HCT116 (cell line): ENCODE data around the gene NGEF. TPM values are rescaled to one million over a fixed set of nuclear protein-coding genes. Genes with fewer than 3 reads are reported as not detected.

ENCODE experiments used
- ATAC-seq: fragments of 200-7000 bp; cut with Tn5 transposase; 2 replicates; pipeline ENCODE4 v1.9.1; 2020; ENCODE audit warnings: mild to moderate bottlenecking, moderate library complexity
- BruUV-seq: library from RNA; stranded (reverse); fragments of 400-500 nt; replicated peaks from 2 replicates; lab custom pipeline; 2021; lab: Mats Ljungman, UMichigan
- CTCF ChIA-PET: fragments of 300-600 bp; sonication (Branson Sonifier 250); formaldehyde crosslinking; loops from one replicate; lab custom pipeline; 2021; ENCODE audit warnings: antibody characterized with exemption; lab: Charles Lee
- POLR2A ChIA-PET: fragments of 300-600, 350-600 bp; sonication (Branson Sonifier 250); formaldehyde crosslinking; loops from one replicate; lab custom pipeline; 2021; ENCODE audit warnings: antibody characterized with exemption; lab: Charles Lee
- RAD21 ChIA-PET, 2 experiments: fragments of 300-600 bp; sonication (Branson Sonifier 250); formaldehyde crosslinking; loops; one replicate each; lab custom pipeline; 2023; ENCODE audit warnings: low total read pairs in 2 of 2; ENCODE audit not compliant: uncharacterized antibody in 2 of 2, unreplicated experiment in 2 of 2, low non-redundant PET in 1 of 2; lab: Charles Lee
- DNase-seq: peaks from one replicate; pipeline ENCODE4 v3.0.0-alpha.2; 2010; ENCODE audit warnings: low read depth, low spot score
- H2AFZ ChIP-seq: fragments of 200-600 bp; shearing (Covaris generic), sonication (generic); 2 replicates; pipeline ENCODE4 v1.6.1; 2017; ENCODE audit warnings: low read depth, mixed run types, mixed read lengths, antibody characterized with exemption, low read length; ENCODE audit not compliant: poor library complexity, severe bottlenecking
- H3K27ac ChIP-seq: 2 replicates; pipeline ENCODE4 v1.5.1; 2012; ENCODE audit warnings: low read depth, low read length
- H3K27me3 ChIP-seq: fragments of 200-600 bp; sonication (generic); 2 replicates; pipeline ENCODE4 v1.6.1; 2016; ENCODE audit warnings: mixed run types, low read length, mixed read lengths; ENCODE audit not compliant: insufficient read depth
- H3K36me3 ChIP-seq, 2 experiments: fragments of 200-500 bp in 1 of 2; fragments of 200-600 bp in 1 of 2; sonication (Bioruptor generic) in 1 of 2; sonication (generic) in 1 of 2; 2 replicates each; pipeline versions ENCODE4 v1.5.1 to v1.6.1; 2014 to 2016; ENCODE audit warnings: low read length in 2 of 2, inconsistent platforms in 1 of 2, mixed read lengths in 1 of 2, mixed run types in 1 of 2; ENCODE audit not compliant: insufficient read depth in 2 of 2, control insufficient read depth in 1 of 2
- H3K4me1 ChIP-seq, 2 experiments: fragments of 200-600 bp in 1 of 2; sonication (generic) in 1 of 2; 2 replicates each; pipeline versions ENCODE4 v1.5.1 to v1.6.1; 2012 to 2017; ENCODE audit warnings: low read length in 2 of 2, inconsistent platforms in 1 of 2, mild to moderate bottlenecking in 1 of 2, mixed read lengths in 1 of 2, mixed run types in 1 of 2, moderate library complexity in 1 of 2; ENCODE audit not compliant: insufficient read depth in 2 of 2, control insufficient read depth in 1 of 2
- H3K4me2 ChIP-seq: fragments of 200-600 bp; sonication (generic); 2 replicates; pipeline ENCODE4 v1.6.1; 2017; ENCODE audit warnings: mixed run types, low read length, mixed read lengths
- H3K4me3 ChIP-seq, 2 experiments: fragments of 200-600 bp in 1 of 2; sonication (generic) in 1 of 2; replicated peaks in 1 of 2; 2 replicates each; pipeline ENCODE4 v1.5.1; 2011 to 2016; ENCODE audit warnings: low read length in 2 of 2, control low read depth in 1 of 2, low read depth in 1 of 2, mild to moderate bottlenecking in 1 of 2, mixed read lengths in 1 of 2, mixed run types in 1 of 2
- H3K79me2 ChIP-seq: fragments of 200-600 bp; sonication (generic); 2 replicates; pipeline ENCODE4 v1.6.1; 2017; ENCODE audit warnings: mild to moderate bottlenecking, mixed run types, low read length, moderate library complexity, mixed read lengths; ENCODE audit not compliant: insufficient read depth
- H3K9ac ChIP-seq: fragments of 200-600 bp; sonication (generic); 2 replicates; pipeline ENCODE4 v1.6.1; 2016; ENCODE audit warnings: low read length, mixed read lengths
- H3K9me2 ChIP-seq: fragments of 200-600 bp; sonication (generic), shearing (Covaris generic); 2 replicates; pipeline ENCODE4 v1.6.1; 2017; ENCODE audit warnings: mixed run types, mild to moderate bottlenecking, moderate library complexity; ENCODE audit not compliant: insufficient read depth
- H3K9me3 ChIP-seq, 2 experiments: fragments of 200-500 bp in 1 of 2; fragments of 200-600 bp in 1 of 2; sonication (Bioruptor generic) in 1 of 2; sonication (generic) in 1 of 2; 2 replicates each; pipeline ENCODE4 v1.6.1; 2014 to 2017; ENCODE audit warnings: low read length in 2 of 2, mixed read lengths in 2 of 2, inconsistent platforms in 1 of 2, low read depth in 1 of 2, mild to moderate bottlenecking in 1 of 2, mixed run types in 1 of 2, moderate library complexity in 1 of 2; ENCODE audit not compliant: control insufficient read depth in 1 of 2, insufficient read depth in 1 of 2
- H4K20me1 ChIP-seq: fragments of 200-600 bp; sonication (generic), shearing (Covaris generic); 2 replicates; pipeline ENCODE4 v1.6.1; 2017; ENCODE audit warnings: mixed run types, mild to moderate bottlenecking, moderate library complexity; ENCODE audit not compliant: insufficient read depth
- CBX3 ChIP-seq: IDR thresholded peaks from 2 replicates; pipeline ENCODE4 v1.6.1; 2012; ENCODE audit warnings: low read depth
- EGR1 ChIP-seq: IDR thresholded peaks from 2 replicates; pipeline ENCODE4 v1.6.1; 2012; ENCODE audit warnings: low read depth
- EZH2 ChIP-seq: fragments of 200-600 bp; sonication (generic); IDR thresholded peaks from 2 replicates; pipeline ENCODE4 v1.6.1; 2017; ENCODE audit warnings: antibody characterized with exemption, mixed run types
- POLR2AphosphoS5 ChIP-seq: IDR thresholded peaks from 2 replicates; pipeline ENCODE4 v1.6.1; 2011; ENCODE audit warnings: mild to moderate bottlenecking, low read depth, low read length, moderate library complexity
- ZFX ChIP-seq: fragments of 450-650 bp; IDR thresholded peaks from 2 replicates; pipeline ENCODE4 v1.6.1; 2017
- intact Hi-C: fragments of 100-400 bp; cut with micrococcal nuclease; formaldehyde crosslinking; loops from 2 replicates; pipeline ENCODE4 v1.10.0; 2022
- total RNA-seq: library from RNA; stranded (reverse); gene quantifications from one replicate; pipeline ENCODE4 v1.2.1, GENCODE V29; 2021; ENCODE audit not compliant: unreplicated experiment
- TF ChIP-seq, protein P1 (sequence below): IDR thresholded peaks from 2 replicates; pipeline ENCODE4 v1.6.1; 2012; ENCODE audit warnings: low read depth
- TF ChIP-seq, protein P2 (sequence below), 3 experiments: fragments of 200-600 bp in 1 of 3; sonication (generic) in 1 of 3; IDR thresholded peaks in 2 of 3; conservative IDR thresholded peaks in 1 of 3; 2 replicates each; pipeline ENCODE4 v1.5.1; 2012 to 2017; ENCODE audit warnings: low read depth in 2 of 3, low read length in 2 of 3, antibody characterized with exemption in 1 of 3, borderline replicate concordance in 1 of 3, control low read depth in 1 of 3, mild to moderate bottlenecking in 1 of 3, mixed read lengths in 1 of 3, mixed run types in 1 of 3, moderate library complexity in 1 of 3; ENCODE audit not compliant: insufficient read depth in 1 of 3

NGEF gene
- total RNA-seq, 1 experiment from 2014 or later: 12.6 TPM

DNA sequence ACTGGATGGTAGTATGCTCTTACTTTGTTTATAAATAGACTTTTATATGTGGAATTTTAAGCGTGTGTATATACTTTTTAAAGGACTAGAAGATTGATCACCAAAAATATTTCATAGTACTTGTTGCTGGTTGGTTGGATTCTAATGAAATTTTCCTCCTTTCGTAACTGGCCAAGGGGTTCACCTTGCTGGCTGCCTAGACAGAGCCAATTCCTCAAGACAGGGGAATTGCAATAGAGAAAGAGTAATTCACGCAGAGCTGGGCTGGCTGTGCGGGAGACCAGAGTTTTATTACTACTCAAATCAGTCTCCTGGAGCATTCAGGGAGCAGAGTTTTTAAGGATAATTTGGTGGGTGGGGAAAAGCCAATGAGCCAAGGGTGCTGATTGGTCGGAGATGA lies 72.3 kb downstream of the NGEF start:
- Histone ChIP-seq H3K9ac (no peak overlapping the region), H3K9me3 (0 out of 4 replicates have a peak, but pooled peaks cover 0 to 3% of the 10 kb centered on the region in 2 experiments), H3K36me3 (no peaks in the 10 kb centered on the region), H3K79me2 (no peaks in the 10 kb centered on the region), H2AFZ (no peak overlapping the region), H3K27me3 (no peaks in the 10 kb centered on the region), H3K4me3 (no peak overlapping the region), H3K4me1 (peaks cover 0 to 7% of the 10 kb centered on the region in 2 experiments; a peak in 1 of 4 replicates), H3K27ac (no peak overlapping the region), H3K9me2 (no peaks in the 10 kb centered on the region), H4K20me1 (no peaks in the 10 kb centered on the region), H3K4me2 (no peak overlapping the region)
- ATAC-seq (no peak), DNase-seq (no peak)
- intact Hi-C loops: no loop called here
- TF ChIP-seq POLR2AphosphoS5 (no peak), CBX3 (peak; percentile 19; the same call in 1 of the 2 replicates)
- ChIA-PET POLR2A (no interaction called here), RAD21 (no interaction called here), CTCF (no interaction called here)
- no TSS peak for BruUV-seq

GRCh38 chr2:232937278-232937906 lies 75.7 kb downstream of the NGEF start:
- H3K4me2 ChIP-seq: no peak overlapping the region
- H3K4me3 ChIP-seq: no peak overlapping the region
- no peaks in the 10 kb centered on the region for H3K27me3 ChIP-seq
- no peaks in the 10 kb centered on the region for H4K20me1 ChIP-seq
- BruUV-seq: no TSS peak
- H3K9me2 ChIP-seq: no peaks in the 10 kb centered on the region
- ChIA-PET POLR2A (no interaction called here), CTCF (no interaction called here), RAD21 (no interaction called here)
- DNase-seq (no peak), ATAC-seq (peak; percentile 65; the same call in 1 of the 2 replicates)
- H3K4me1 ChIP-seq: peaks cover 0 to 7% of the 10 kb centered on the region in 2 experiments; a peak in 1 of 4 replicates
- H3K9me3 ChIP-seq: 0 out of 4 replicates have a peak, but pooled peaks cover 0 to 3% of the 10 kb centered on the region in 2 experiments
- peak overlapping the region; percentile 37 for H2AFZ ChIP-seq
- intact Hi-C loops: no loop called here
- H3K9ac ChIP-seq: no peak overlapping the region
- TF ChIP-seq, protein P1, sequence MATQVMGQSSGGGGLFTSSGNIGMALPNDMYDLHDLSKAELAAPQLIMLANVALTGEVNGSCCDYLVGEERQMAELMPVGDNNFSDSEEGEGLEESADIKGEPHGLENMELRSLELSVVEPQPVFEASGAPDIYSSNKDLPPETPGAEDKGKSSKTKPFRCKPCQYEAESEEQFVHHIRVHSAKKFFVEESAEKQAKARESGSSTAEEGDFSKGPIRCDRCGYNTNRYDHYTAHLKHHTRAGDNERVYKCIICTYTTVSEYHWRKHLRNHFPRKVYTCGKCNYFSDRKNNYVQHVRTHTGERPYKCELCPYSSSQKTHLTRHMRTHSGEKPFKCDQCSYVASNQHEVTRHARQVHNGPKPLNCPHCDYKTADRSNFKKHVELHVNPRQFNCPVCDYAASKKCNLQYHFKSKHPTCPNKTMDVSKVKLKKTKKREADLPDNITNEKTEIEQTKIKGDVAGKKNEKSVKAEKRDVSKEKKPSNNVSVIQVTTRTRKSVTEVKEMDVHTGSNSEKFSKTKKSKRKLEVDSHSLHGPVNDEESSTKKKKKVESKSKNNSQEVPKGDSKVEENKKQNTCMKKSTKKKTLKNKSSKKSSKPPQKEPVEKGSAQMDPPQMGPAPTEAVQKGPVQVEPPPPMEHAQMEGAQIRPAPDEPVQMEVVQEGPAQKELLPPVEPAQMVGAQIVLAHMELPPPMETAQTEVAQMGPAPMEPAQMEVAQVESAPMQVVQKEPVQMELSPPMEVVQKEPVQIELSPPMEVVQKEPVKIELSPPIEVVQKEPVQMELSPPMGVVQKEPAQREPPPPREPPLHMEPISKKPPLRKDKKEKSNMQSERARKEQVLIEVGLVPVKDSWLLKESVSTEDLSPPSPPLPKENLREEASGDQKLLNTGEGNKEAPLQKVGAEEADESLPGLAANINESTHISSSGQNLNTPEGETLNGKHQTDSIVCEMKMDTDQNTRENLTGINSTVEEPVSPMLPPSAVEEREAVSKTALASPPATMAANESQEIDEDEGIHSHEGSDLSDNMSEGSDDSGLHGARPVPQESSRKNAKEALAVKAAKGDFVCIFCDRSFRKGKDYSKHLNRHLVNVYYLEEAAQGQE: no peak
- no peak for TF ChIP-seq EZH2
- TF ChIP-seq ZFX: no peak
- no peak for TF ChIP-seq EGR1
- TF ChIP-seq POLR2AphosphoS5: no peak
- TF ChIP-seq, protein P2, sequence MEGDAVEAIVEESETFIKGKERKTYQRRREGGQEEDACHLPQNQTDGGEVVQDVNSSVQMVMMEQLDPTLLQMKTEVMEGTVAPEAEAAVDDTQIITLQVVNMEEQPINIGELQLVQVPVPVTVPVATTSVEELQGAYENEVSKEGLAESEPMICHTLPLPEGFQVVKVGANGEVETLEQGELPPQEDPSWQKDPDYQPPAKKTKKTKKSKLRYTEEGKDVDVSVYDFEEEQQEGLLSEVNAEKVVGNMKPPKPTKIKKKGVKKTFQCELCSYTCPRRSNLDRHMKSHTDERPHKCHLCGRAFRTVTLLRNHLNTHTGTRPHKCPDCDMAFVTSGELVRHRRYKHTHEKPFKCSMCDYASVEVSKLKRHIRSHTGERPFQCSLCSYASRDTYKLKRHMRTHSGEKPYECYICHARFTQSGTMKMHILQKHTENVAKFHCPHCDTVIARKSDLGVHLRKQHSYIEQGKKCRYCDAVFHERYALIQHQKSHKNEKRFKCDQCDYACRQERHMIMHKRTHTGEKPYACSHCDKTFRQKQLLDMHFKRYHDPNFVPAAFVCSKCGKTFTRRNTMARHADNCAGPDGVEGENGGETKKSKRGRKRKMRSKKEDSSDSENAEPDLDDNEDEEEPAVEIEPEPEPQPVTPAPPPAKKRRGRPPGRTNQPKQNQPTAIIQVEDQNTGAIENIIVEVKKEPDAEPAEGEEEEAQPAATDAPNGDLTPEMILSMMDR (IDR thresholded peaks at IDR 0.05 in 2 of 3, conservative IDR thresholded peaks at IDR 0.05 in 1 of 3; ENCODE audit: borderline replicate concordance in 1 of 3, insufficient read depth in 1 of 3, low read depth in 2 of 3, low read length in 2 of 3): no peak
- H3K79me2 ChIP-seq: no peaks in the 10 kb centered on the region
- H3K27ac ChIP-seq: no peak overlapping the region
- no peaks in the 10 kb centered on the region for H3K36me3 ChIP-seq
